LNCAP (cell line): ENCODE results near the gene SARDH.

Experiments used
- CTCF ChIP-seq: fragments of 450-650 bp; IDR thresholded peaks from 2 replicates; pipeline ENCODE4 v1.5.1; 2017; ENCODE audit warnings: mild to moderate bottlenecking

The SARDH gene

GRCh38 chr9:133631111-133631510, 107.0 kb downstream of the SARDH start:
- TF ChIP-seq CTCF = no peak

GRCh38 chr9:133629221-133630110, 108.7 kb downstream of the SARDH start:
- no peak for TF ChIP-seq CTCF

GRCh38 chr9:133628766-133629165, 109.4 kb downstream of the SARDH start:
- no peak for TF ChIP-seq CTCF

DNA sequence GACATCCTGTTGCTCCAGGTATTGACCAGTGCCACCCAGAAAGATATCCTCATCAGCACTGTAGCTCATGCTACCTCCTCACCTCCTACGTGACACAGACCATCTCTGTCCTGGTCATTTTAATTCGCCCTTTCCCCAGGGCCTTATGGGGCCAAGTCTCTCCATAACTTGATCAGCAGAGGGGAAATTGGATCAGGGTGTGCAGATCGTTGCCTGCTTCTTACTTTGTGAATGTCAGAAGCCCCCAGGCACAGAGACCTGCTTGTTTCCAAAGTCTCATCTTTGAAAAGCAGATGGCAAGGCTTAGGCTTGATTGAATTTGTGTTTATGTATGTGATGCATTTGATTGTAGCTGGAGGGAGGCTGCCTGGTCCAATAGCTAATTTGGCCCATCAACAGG, 110.8 kb downstream of the SARDH start:
- TF ChIP-seq CTCF = no peak

- no peak for TF ChIP-seq CTCF
Measured at GRCh38 chr9:133622555-133622954, 115.6 kb downstream of the SARDH start.

DNA sequence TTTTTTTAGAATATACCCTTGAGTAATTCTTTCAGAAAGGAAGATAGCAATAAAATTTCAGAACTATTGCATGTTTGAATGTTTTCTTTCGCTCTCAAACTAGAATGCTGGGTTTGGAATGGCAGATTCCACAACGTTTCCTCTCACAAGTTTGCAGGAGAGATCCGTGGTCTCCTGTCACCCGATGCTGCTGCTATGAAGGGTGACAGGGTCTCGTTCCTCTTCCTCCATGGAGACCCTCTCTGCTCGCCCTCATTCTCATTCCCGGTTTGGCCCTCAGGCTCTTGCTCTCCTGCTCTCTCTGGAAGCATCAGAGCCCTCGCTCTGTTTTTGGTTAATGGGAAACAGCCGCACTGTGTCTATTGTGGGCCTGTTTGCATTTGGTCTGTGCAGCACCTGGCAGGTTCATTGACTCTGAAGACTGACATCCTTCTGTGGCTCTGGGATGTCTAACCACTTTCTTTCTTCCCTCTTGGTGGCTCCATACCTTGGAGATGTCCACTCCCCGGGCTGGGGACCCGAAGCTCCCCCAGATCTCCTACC, 116.4 kb downstream of the SARDH start:
- no peak for TF ChIP-seq CTCF

GRCh38 chr9:133619791-133620190, 118.4 kb downstream of the SARDH start:
- no peak for TF ChIP-seq CTCF
